ENCODE data around the gene FZD7.
A peak's percentile ranks its signal among the peaks of the same experiment; 100 is the strongest.

DNA sequence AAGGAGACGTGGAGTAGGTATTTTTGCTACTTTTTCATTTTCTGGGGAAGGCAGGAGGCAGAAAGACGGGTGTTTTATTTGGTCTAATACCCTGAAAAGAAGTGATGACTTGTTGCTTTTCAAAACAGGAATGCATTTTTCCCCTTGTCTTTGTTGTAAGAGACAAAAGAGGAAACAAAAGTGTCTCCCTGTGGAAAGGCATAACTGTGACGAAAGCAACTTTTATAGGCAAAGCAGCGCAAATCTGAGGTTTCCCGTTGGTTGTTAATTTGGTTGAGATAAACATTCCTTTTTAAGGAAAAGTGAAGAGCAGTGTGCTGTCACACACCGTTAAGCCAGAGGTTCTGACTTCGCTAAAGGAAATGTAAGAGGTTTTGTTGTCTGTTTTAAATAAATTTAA lies 3.4 kb downstream of the FZD7 start:
- TF ChIP-seq, protein P1, sequence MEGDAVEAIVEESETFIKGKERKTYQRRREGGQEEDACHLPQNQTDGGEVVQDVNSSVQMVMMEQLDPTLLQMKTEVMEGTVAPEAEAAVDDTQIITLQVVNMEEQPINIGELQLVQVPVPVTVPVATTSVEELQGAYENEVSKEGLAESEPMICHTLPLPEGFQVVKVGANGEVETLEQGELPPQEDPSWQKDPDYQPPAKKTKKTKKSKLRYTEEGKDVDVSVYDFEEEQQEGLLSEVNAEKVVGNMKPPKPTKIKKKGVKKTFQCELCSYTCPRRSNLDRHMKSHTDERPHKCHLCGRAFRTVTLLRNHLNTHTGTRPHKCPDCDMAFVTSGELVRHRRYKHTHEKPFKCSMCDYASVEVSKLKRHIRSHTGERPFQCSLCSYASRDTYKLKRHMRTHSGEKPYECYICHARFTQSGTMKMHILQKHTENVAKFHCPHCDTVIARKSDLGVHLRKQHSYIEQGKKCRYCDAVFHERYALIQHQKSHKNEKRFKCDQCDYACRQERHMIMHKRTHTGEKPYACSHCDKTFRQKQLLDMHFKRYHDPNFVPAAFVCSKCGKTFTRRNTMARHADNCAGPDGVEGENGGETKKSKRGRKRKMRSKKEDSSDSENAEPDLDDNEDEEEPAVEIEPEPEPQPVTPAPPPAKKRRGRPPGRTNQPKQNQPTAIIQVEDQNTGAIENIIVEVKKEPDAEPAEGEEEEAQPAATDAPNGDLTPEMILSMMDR (IDR thresholded peaks at IDR 0.05): no peak
- TF ChIP-seq POLR2A (IDR thresholded peaks at IDR 0.05) (no peak), POLR2AphosphoS5 (IDR thresholded peaks at IDR 0.05) (peak; percentile 84)
